Measurements from ENCODE around the gene HOMER2. TPM values are rescaled to one million over a fixed set of nuclear protein-coding genes. Genes with fewer than 3 reads are reported as not detected.

The HOMER2 gene
- total RNA-seq, 2 experiments from 2014 or later, result 5.6 TPM

- ChIA-PET CTCF (ENCODE audit: unreplicated experiment) (no interaction called here), POLR2A (no interaction called here)
- H3K36me3 ChIP-seq (ENCODE audit: insufficient read depth, low read length), result no peaks in the 10 kb centered on the region
- H3K9me3 ChIP-seq (ENCODE audit: low read length), result no peaks in the 10 kb centered on the region
- no peaks in the 10 kb centered on the region for H3K9me2 ChIP-seq (ENCODE audit: insufficient read depth, low read length)
- no peak overlapping the region for H2AFZ ChIP-seq (ENCODE audit: low read length)
- no TSS peak for BruUV-seq (replicated peaks)
- intact Hi-C loops (cut with micrococcal nuclease; ENCODE audit: unreplicated experiment), result no loop called here
- no peak for TF ChIP-seq CTCF (conservative IDR thresholded peaks at IDR 0.05; ENCODE audit: low read length)
- TF ChIP-seq EZH2phosphoT487 (IDR thresholded peaks at IDR 0.05; ENCODE audit: borderline replicate concordance, low read depth, low read length), result no peak
- no peaks in the 10 kb centered on the region for H4K20me1 ChIP-seq (ENCODE audit: insufficient read depth, low read length)
- no peak overlapping the region for H3K4me3 ChIP-seq (ENCODE audit: low read depth, low read length, poor library complexity, severe bottlenecking)
- no peak overlapping the region for H3K27ac ChIP-seq (ENCODE audit: low read depth, low read length, poor library complexity, severe bottlenecking)
- H3K4me2 ChIP-seq (ENCODE audit: low read length), result no peak overlapping the region
- DNase-seq (ENCODE audit: low spot score), result no peak
- H3K4me1 ChIP-seq (ENCODE audit: insufficient read depth, low read length, poor library complexity, severe bottlenecking), result no peaks in the 10 kb centered on the region
- no peaks in the 10 kb centered on the region for H3K79me2 ChIP-seq (ENCODE audit: insufficient read depth, low read depth, low read length)
Measured at GRCh38 chr15:82862886-82863285, 89.6 kb downstream of the HOMER2 start.

- Histone ChIP-seq H3K9me3 (ENCODE audit: low read length) (no peaks in the 10 kb centered on the region), H3K4me3 (ENCODE audit: low read depth, low read length, poor library complexity, severe bottlenecking) (no peak overlapping the region), H4K20me1 (ENCODE audit: insufficient read depth, low read length) (no peaks in the 10 kb centered on the region), H2AFZ (ENCODE audit: low read length) (no peak overlapping the region), H3K4me2 (ENCODE audit: low read length) (no peak overlapping the region), H3K4me1 (ENCODE audit: insufficient read depth, low read length, poor library complexity, severe bottlenecking) (peaks cover 10% of the 10 kb centered on the region), H3K36me3 (ENCODE audit: insufficient read depth, low read length) (no peaks in the 10 kb centered on the region), H3K79me2 (ENCODE audit: insufficient read depth, low read depth, low read length) (no peaks in the 10 kb centered on the region), H3K27ac (ENCODE audit: low read depth, low read length, poor library complexity, severe bottlenecking) (no peak overlapping the region), H3K9me2 (ENCODE audit: insufficient read depth, low read length) (no peaks in the 10 kb centered on the region)
- DNase-seq (ENCODE audit: low spot score), result no peak
- CTCF ChIA-PET (ENCODE audit: unreplicated experiment), result no interaction called here
- no TSS peak for BruUV-seq (replicated peaks)
- TF ChIP-seq CTCF (conservative IDR thresholded peaks at IDR 0.05; ENCODE audit: low read length) (no peak), EZH2phosphoT487 (IDR thresholded peaks at IDR 0.05; ENCODE audit: borderline replicate concordance, low read depth, low read length) (no peak)
- intact Hi-C loops (cut with micrococcal nuclease; ENCODE audit: unreplicated experiment), result no loop called here
- POLR2A ChIA-PET, result no interaction called here
Measured at GRCh38 chr15:82858932-82859331, 93.6 kb downstream of the HOMER2 start.

- TF ChIP-seq EZH2phosphoT487 (IDR thresholded peaks at IDR 0.05; ENCODE audit: borderline replicate concordance, low read depth, low read length) (no peak), CTCF (conservative IDR thresholded peaks at IDR 0.05; ENCODE audit: low read length) (no peak)
- no peak overlapping the region for H3K4me3 ChIP-seq (ENCODE audit: low read depth, low read length, poor library complexity, severe bottlenecking)
- H3K9me3 ChIP-seq (ENCODE audit: low read length), result no peaks in the 10 kb centered on the region
- no peak overlapping the region for H3K4me2 ChIP-seq (ENCODE audit: low read length)
- H3K9me2 ChIP-seq (ENCODE audit: insufficient read depth, low read length), result no peaks in the 10 kb centered on the region
- no peaks in the 10 kb centered on the region for H4K20me1 ChIP-seq (ENCODE audit: insufficient read depth, low read length)
- DNase-seq (ENCODE audit: low spot score), result no peak
- H3K79me2 ChIP-seq (ENCODE audit: insufficient read depth, low read depth, low read length), result no peaks in the 10 kb centered on the region
- intact Hi-C loops (cut with micrococcal nuclease; ENCODE audit: unreplicated experiment), result no loop called here
- ChIA-PET POLR2A (interaction anchor here (0.6 to 0.8 kb wide), 3 partner anchors 17 to 316 kb away, joined by 3 to 4 read pairs (median 3); no protein-coding TSS in a partner anchor), CTCF (ENCODE audit: unreplicated experiment) (no interaction called here)
- H3K4me1 ChIP-seq (ENCODE audit: insufficient read depth, low read length, poor library complexity, severe bottlenecking), result peaks cover 10% of the 10 kb centered on the region
- H3K36me3 ChIP-seq (ENCODE audit: insufficient read depth, low read length), result no peaks in the 10 kb centered on the region
- no peak overlapping the region for H3K27ac ChIP-seq (ENCODE audit: low read depth, low read length, poor library complexity, severe bottlenecking)
- H2AFZ ChIP-seq (ENCODE audit: low read length), result peak overlapping the region; percentile 87; the same call in 1 of the 2 replicates
- no TSS peak for BruUV-seq (replicated peaks)
Measured at GRCh38 chr15:82856397-82857170, 95.9 kb downstream of the HOMER2 start.
